ENCODE data around the gene OR4D6.

The OR4D6 gene

DNA sequence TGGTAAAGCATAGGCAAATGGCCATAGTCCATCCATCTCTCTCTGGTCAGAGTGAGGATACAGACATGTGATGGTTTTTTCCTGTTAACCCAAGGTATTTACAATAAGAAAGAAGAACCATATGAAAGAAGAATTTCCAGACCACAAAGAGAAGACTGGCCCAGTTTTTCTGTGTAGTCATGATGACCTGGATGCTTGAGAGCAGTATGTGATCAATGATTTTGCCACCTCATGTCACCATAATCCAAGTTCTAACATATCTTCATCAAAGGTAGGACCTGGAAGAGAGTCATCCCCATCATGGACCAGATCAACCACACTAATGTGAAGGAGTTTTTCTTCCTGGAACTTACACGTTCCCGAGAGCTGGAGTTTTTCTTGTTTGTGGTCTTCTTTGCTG lies at the start of gene OR4D6:
Gene OR4D6, plus strand, starts transcription at position 301 of the 400 bp plus-strand sequence. Its CDS starts 0 bp downstream, at position 301.
- Histone ChIP-seq H3K9me3 (ENCODE audit: low read length) (no peaks in the 10 kb centered on the region), H3K36me3 (ENCODE audit: insufficient read depth, low read length) (no peaks in the 10 kb centered on the region), H3K27ac (ENCODE audit: low read depth, low read length, poor library complexity, severe bottlenecking) (no peak within 1 kb of the TSS), H3K27me3 (ENCODE audit: insufficient read depth, low read length) (no peaks in the 10 kb centered on the region), H3K4me2 (ENCODE audit: low read length) (no peak within 1 kb of the TSS), H3K4me3 (ENCODE audit: low read depth, low read length, poor library complexity, severe bottlenecking) (no peak within 1 kb of the TSS), H3F3A (ENCODE audit: insufficient read depth, low read length) (no peaks in the 10 kb centered on the region), H3K9ac (ENCODE audit: low read length) (no peak within 1 kb of the TSS), H3K79me2 (ENCODE audit: insufficient read depth, low read length) (no peaks in the 10 kb centered on the region), H3K4me1 (ENCODE audit: insufficient read depth, low read length, severe bottlenecking) (no peaks in the 10 kb centered on the region), H2AFZ (ENCODE audit: low read length) (no peak within 1 kb of the TSS), H3K9me2 (ENCODE audit: low read depth, low read length) (no peaks in the 10 kb centered on the region), H4K20me1 (ENCODE audit: insufficient read depth, low read length) (no peaks in the 10 kb centered on the region)
- TF ChIP-seq CTCF (IDR thresholded peaks at IDR 0.05; ENCODE audit: low read length) (no peak), EZH2 (IDR thresholded peaks at IDR 0.05; ENCODE audit: borderline replicate concordance, low read length) (no peak)

DNA sequence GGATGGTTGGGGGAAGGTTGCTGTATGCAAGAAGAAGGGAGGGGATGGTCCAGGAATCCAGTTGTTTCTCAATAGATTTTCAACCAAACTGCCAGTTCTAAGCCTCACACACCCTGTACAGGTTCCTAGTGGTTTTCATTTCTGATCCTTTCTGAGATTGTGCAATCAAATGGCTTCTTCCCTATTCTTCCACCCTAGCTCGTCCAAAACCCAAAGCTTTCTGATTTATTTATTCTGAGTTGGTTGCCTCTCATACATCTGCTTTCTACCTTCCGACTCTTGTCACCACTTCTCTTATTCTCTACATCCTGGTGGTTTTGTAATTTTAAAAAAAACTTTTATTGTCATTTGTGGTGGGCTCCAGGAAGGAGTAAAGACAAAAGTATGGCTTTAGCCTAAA lies 43.1 kb upstream of the OR4D6 start:
- Histone ChIP-seq H3K27ac (ENCODE audit: low read depth, low read length, poor library complexity, severe bottlenecking) (no peak overlapping the region), H3K9me2 (ENCODE audit: low read depth, low read length) (no peaks in the 10 kb centered on the region), H4K20me1 (ENCODE audit: insufficient read depth, low read length) (no peaks in the 10 kb centered on the region), H3K4me2 (ENCODE audit: low read length) (no peak overlapping the region), H3K4me1 (ENCODE audit: insufficient read depth, low read length, severe bottlenecking) (no peaks in the 10 kb centered on the region), H2AFZ (ENCODE audit: low read length) (no peak overlapping the region), H3K27me3 (ENCODE audit: insufficient read depth, low read length) (no peaks in the 10 kb centered on the region), H3K9me3 (ENCODE audit: low read length) (no peaks in the 10 kb centered on the region), H3K9ac (ENCODE audit: low read length) (no peak overlapping the region), H3K36me3 (ENCODE audit: insufficient read depth, low read length) (no peaks in the 10 kb centered on the region), H3K4me3 (ENCODE audit: low read depth, low read length, poor library complexity, severe bottlenecking) (no peak overlapping the region), H3K79me2 (ENCODE audit: insufficient read depth, low read length) (no peaks in the 10 kb centered on the region), H3F3A (ENCODE audit: insufficient read depth, low read length) (no peaks in the 10 kb centered on the region)
- no peak for TF ChIP-seq EZH2 (IDR thresholded peaks at IDR 0.05; ENCODE audit: borderline replicate concordance, low read length)
- no peak for TF ChIP-seq CTCF (IDR thresholded peaks at IDR 0.05; ENCODE audit: low read length)

- Histone ChIP-seq H3K9ac (ENCODE audit: low read length) (no peak overlapping the region), H3K9me3 (ENCODE audit: low read length) (no peaks in the 10 kb centered on the region), H3K4me2 (ENCODE audit: low read length) (no peak overlapping the region), H3K4me3 (ENCODE audit: low read depth, low read length, poor library complexity, severe bottlenecking) (no peak overlapping the region), H3F3A (ENCODE audit: insufficient read depth, low read length) (no peaks in the 10 kb centered on the region), H3K9me2 (ENCODE audit: low read depth, low read length) (no peaks in the 10 kb centered on the region), H4K20me1 (ENCODE audit: insufficient read depth, low read length) (no peaks in the 10 kb centered on the region), H2AFZ (ENCODE audit: low read length) (no peak overlapping the region), H3K4me1 (ENCODE audit: insufficient read depth, low read length, severe bottlenecking) (no peaks in the 10 kb centered on the region), H3K79me2 (ENCODE audit: insufficient read depth, low read length) (no peaks in the 10 kb centered on the region), H3K27ac (ENCODE audit: low read depth, low read length, poor library complexity, severe bottlenecking) (no peak overlapping the region), H3K36me3 (ENCODE audit: insufficient read depth, low read length) (no peaks in the 10 kb centered on the region), H3K27me3 (ENCODE audit: insufficient read depth, low read length) (no peaks in the 10 kb centered on the region)
- TF ChIP-seq EZH2 (IDR thresholded peaks at IDR 0.05; ENCODE audit: borderline replicate concordance, low read length) (no peak), CTCF (IDR thresholded peaks at IDR 0.05; ENCODE audit: low read length) (no peak)
Measured at GRCh38 chr11:59415111-59415510, 41.6 kb upstream of the OR4D6 start.
